H1 (cell line): ENCODE data around the gene NFKBIE. TPM values are rescaled to one million over a fixed set of nuclear protein-coding genes. Genes with fewer than 3 reads are reported as not detected.
A peak's percentile ranks its signal among the peaks of the same experiment; 100 is the strongest.

ENCODE experiments used
- CTCF ChIA-PET: fragments of 300-600 bp; sonication (Branson Sonifier 250); formaldehyde crosslinking; loops from one replicate; lab custom pipeline; 2021; ENCODE audit not compliant: partially characterized antibody; lab: Charles Lee
- POLR2A ChIA-PET: fragments of 300-600 bp; sonication (Branson Sonifier 250); formaldehyde crosslinking; loops from one replicate; lab custom pipeline; 2021; ENCODE audit warnings: inconsistent platforms; ENCODE audit not compliant: partially characterized antibody; lab: Charles Lee
- DNase-seq, 2 experiments: peaks; one replicate each; pipeline versions ENCODE4 v3.0.0 to v3.0.0-alpha.2; 2010 to 2022; ENCODE audit warnings: low spot score in 2 of 2, low read depth in 1 of 2, mixed read lengths in 1 of 2
- FAIRE-seq: peaks from 2 replicates; lab custom pipeline; 2011; peaks lifted over from hg19 to GRCh38; lab: Jason Lieb, UNC
- H2AFZ ChIP-seq: 2 replicates; pipeline ENCODE4 v1.8.1; 2012; ENCODE audit warnings: low read length, inconsistent platforms
- H2AK5ac ChIP-seq: 2 replicates; pipeline ENCODE4 v1.6.1; 2013; ENCODE audit warnings: low read depth, low read length
- H2BK120ac ChIP-seq: replicated peaks from 2 replicates; pipeline ENCODE3; 2013; ENCODE audit warnings: low read depth, low read length, inconsistent platforms
- H2BK12ac ChIP-seq: 2 replicates; pipeline ENCODE4 v1.6.1; 2013; ENCODE audit warnings: low read depth, low read length
- H2BK15ac ChIP-seq: 2 replicates; pipeline ENCODE4 v1.6.1; 2013; ENCODE audit warnings: low read length
- H2BK20ac ChIP-seq: 2 replicates; pipeline ENCODE4 v1.6.1; 2013; ENCODE audit warnings: low read length
- H2BK5ac ChIP-seq: 2 replicates; pipeline ENCODE4 v1.6.1; 2013; ENCODE audit warnings: low read depth, low read length
- H3K14ac ChIP-seq: 2 replicates; pipeline ENCODE4 v1.6.1; 2013; ENCODE audit warnings: inconsistent platforms; ENCODE audit not compliant: insufficient read length
- H3K18ac ChIP-seq: 2 replicates; pipeline ENCODE4 v1.6.1; 2013; ENCODE audit warnings: low read length; ENCODE audit errors: extremely low read depth
- H3K23ac ChIP-seq: 2 replicates; pipeline ENCODE4 v1.6.1; 2013; ENCODE audit warnings: inconsistent platforms; ENCODE audit not compliant: insufficient read length
- H3K23me2 ChIP-seq: 2 replicates; pipeline ENCODE4 v1.6.1; 2013; ENCODE audit warnings: low read depth, low read length
- H3K27ac ChIP-seq: 2 replicates; pipeline ENCODE4 v1.6.1; 2011; ENCODE audit warnings: low read depth, low read length, inconsistent platforms
- H3K27me3 ChIP-seq, 4 experiments: replicated peaks in 1 of 4; 1 replicate in 1 of 4; 2 replicates in 3 of 4; pipeline versions ENCODE4 v1.6.1 to v1.8.1; 2011 to 2013; ENCODE audit warnings: low read length in 3 of 4, mild to moderate bottlenecking in 3 of 4, inconsistent platforms in 2 of 4, mixed read lengths in 2 of 4, moderate library complexity in 1 of 4; ENCODE audit not compliant: control insufficient read depth in 3 of 4, insufficient read depth in 3 of 4; ENCODE audit errors: extremely low read depth in 1 of 4
- H3K36me3 ChIP-seq, 4 experiments: 2 replicates each; pipeline versions ENCODE4 v1.6.1 to v1.8.1; 2011 to 2013; ENCODE audit warnings: mild to moderate bottlenecking in 4 of 4, low read length in 3 of 4, moderate library complexity in 2 of 4, control low read depth in 1 of 4, inconsistent platforms in 1 of 4; ENCODE audit not compliant: insufficient read depth in 4 of 4, control insufficient read depth in 2 of 4
- H3K4ac ChIP-seq: replicated peaks from 2 replicates; pipeline ENCODE3; 2013; ENCODE audit warnings: low read length, low read depth, mixed read lengths, inconsistent platforms; ENCODE audit not compliant: insufficient read length
- H3K4me1 ChIP-seq, 4 experiments: replicated peaks in 1 of 4; 1 replicate in 1 of 4; 2 replicates in 3 of 4; pipeline versions ENCODE4 v1.6.1 to v1.8.1; 2011 to 2013; ENCODE audit warnings: low read length in 3 of 4, inconsistent platforms in 2 of 4, mixed read lengths in 1 of 4; ENCODE audit not compliant: insufficient read depth in 4 of 4, control insufficient read depth in 3 of 4
- H3K4me2 ChIP-seq, 2 experiments: 2 replicates each; pipeline versions ENCODE4 v1.6.1 to v1.8.1; 2011 to 2013; ENCODE audit warnings: low read depth in 2 of 2, low read length in 2 of 2, control low read depth in 1 of 2, inconsistent platforms in 1 of 2, mild to moderate bottlenecking in 1 of 2; ENCODE audit not compliant: insufficient read depth in 1 of 2
- H3K4me3 ChIP-seq, 4 experiments: fragments of 200-600, 300-600 bp in 1 of 4; sonication (generic), shearing (Covaris generic), sonication (Bioruptor Twin) in 1 of 4; 2 replicates each; pipeline versions ENCODE4 v1.5.1 to v1.8.1; 2011 to 2016; ENCODE audit warnings: low read length in 4 of 4, low read depth in 3 of 4, control low read depth in 2 of 4, inconsistent platforms in 2 of 4, mild to moderate bottlenecking in 2 of 4, mixed read lengths in 1 of 4, moderate library complexity in 1 of 4; ENCODE audit not compliant: insufficient read depth in 2 of 4; ENCODE audit errors: extremely low read depth in 1 of 4
- H3K56ac ChIP-seq: replicated peaks from 2 replicates; pipeline ENCODE3; 2013; ENCODE audit warnings: low read depth, mild to moderate bottlenecking, mixed read lengths, low read length, inconsistent platforms; ENCODE audit not compliant: insufficient read length
- H3K79me1 ChIP-seq: 2 replicates; pipeline ENCODE4 v1.6.1; 2013; ENCODE audit warnings: low read depth, low read length, control low read depth
- H3K79me2 ChIP-seq, 2 experiments: 2 replicates each; pipeline versions ENCODE4 v1.6.1 to v1.8.1; 2012 to 2013; ENCODE audit warnings: low read length in 2 of 2, mild to moderate bottlenecking in 2 of 2, inconsistent platforms in 1 of 2; ENCODE audit not compliant: insufficient read depth in 2 of 2, control insufficient read depth in 1 of 2
- H3K9ac ChIP-seq, 4 experiments: replicated peaks in 1 of 4; 1 replicate in 1 of 4; 2 replicates in 3 of 4; pipeline versions ENCODE4 v1.6.1 to v1.8.1; 2011 to 2013; ENCODE audit warnings: low read depth in 3 of 4, low read length in 3 of 4, control low read depth in 2 of 4, mild to moderate bottlenecking in 2 of 4, moderate library complexity in 2 of 4, inconsistent platforms in 1 of 4; ENCODE audit errors: extremely low read depth in 1 of 4
- H3K9me3 ChIP-seq, 2 experiments: 2 replicates each; pipeline versions ENCODE4 v1.6.1 to v1.8.1; 2012 to 2013; ENCODE audit warnings: mild to moderate bottlenecking in 2 of 2, moderate library complexity in 2 of 2, control low read depth in 1 of 2, inconsistent platforms in 1 of 2, low read depth in 1 of 2, low read length in 1 of 2, mixed read lengths in 1 of 2; ENCODE audit not compliant: insufficient read depth in 2 of 2
- H4K20me1 ChIP-seq, 2 experiments: replicated peaks in 1 of 2; 2 replicates each; pipeline versions ENCODE3 to v1.8.1; 2011 to 2013; ENCODE audit warnings: inconsistent platforms in 2 of 2, low read length in 2 of 2, mild to moderate bottlenecking in 1 of 2; ENCODE audit not compliant: insufficient read depth in 2 of 2, control insufficient read depth in 1 of 2
- H4K5ac ChIP-seq: 2 replicates; pipeline ENCODE4 v1.6.1; 2013; ENCODE audit warnings: low read length, low read depth, mixed read lengths, inconsistent platforms; ENCODE audit not compliant: insufficient read length
- H4K8ac ChIP-seq: 2 replicates; pipeline ENCODE4 v1.8.0; 2013; ENCODE audit warnings: mild to moderate bottlenecking, moderate library complexity, low read length, inconsistent platforms; ENCODE audit not compliant: insufficient read depth; ENCODE audit errors: extremely low read depth
- H4K91ac ChIP-seq: replicated peaks from 2 replicates; pipeline ENCODE3; 2013; ENCODE audit warnings: low read length, mixed read lengths, inconsistent platforms; ENCODE audit not compliant: insufficient read length
- BRCA1 ChIP-seq: IDR thresholded peaks from 2 replicates; pipeline ENCODE4 v1.6.1; 2012; ENCODE audit warnings: low read depth, low read length, improper control_type of control experiment
- FOSL1 ChIP-seq: IDR thresholded peaks from 2 replicates; pipeline ENCODE4 v1.6.1; 2011; ENCODE audit warnings: mild to moderate bottlenecking, low read depth, low read length, moderate library complexity; ENCODE audit not compliant: insufficient read depth
- MAX ChIP-seq: IDR thresholded peaks from 2 replicates; pipeline ENCODE4 v1.6.1; 2012; ENCODE audit warnings: inconsistent platforms
- POLR2AphosphoS5 ChIP-seq: IDR thresholded peaks from 2 replicates; pipeline ENCODE4 v1.6.1; 2011; ENCODE audit warnings: low read depth, low read length
- SAP30 ChIP-seq: fragments of 300-600 bp; sonication (generic); IDR thresholded peaks from 2 replicates; pipeline ENCODE4 v1.7.1; 2012; ENCODE audit warnings: low read length, moderate library complexity, mild to moderate bottlenecking, inconsistent platforms; ENCODE audit not compliant: insufficient read depth, insufficient replicate concordance
- WGBS, 2 experiments: shearing (Covaris generic) in 1 of 2; methylation state at CpG; one replicate each; pipeline versions ENCODE4 v1.1.6 to v1.1.7; 2013 to 2015; ENCODE audit warnings: low lambda C conversion rate in 2 of 2, mixed read lengths in 2 of 2, inconsistent platforms in 1 of 2, low coverage in 1 of 2, missing lambda C conversion rate in 1 of 2; ENCODE audit not compliant: insufficient replicate concordance in 2 of 2, insufficient coverage in 1 of 2, insufficient read length in 1 of 2; ENCODE audit errors: extremely low coverage in 1 of 2, missing lambda C conversion rate in 1 of 2; 5-methylcytosine and 5-hydroxymethylcytosine counted together
- polyA plus RNA-seq, 7 experiments: library from polyadenylated mRNA; depleted of rRNA in 3 of 7; stranded (reverse) in 5 of 7; unstranded in 2 of 7; fragments of >200 nt in 5 of 7; fragments of 200-250 nt in 2 of 7; gene quantifications; 1 replicate in 5 of 7; 2 replicates in 1 of 7; 4 replicates in 1 of 7; pipeline versions ENCODE4 v1.2.1 to v1.2.3, GENCODE V29; 2011 to 2013; ENCODE audit warnings: missing spikeins in 2 of 7, mixed read lengths in 2 of 7
- total RNA-seq: library from RNA; stranded (reverse); fragmentation: NEBNext Ultra II Directional; extraction: Animal tissue kit (Norgen Biotek cat#: 25700); gene quantifications from 2 replicates; pipeline ENCODE4 v1.2.1, GENCODE V29; 2021

Gene NFKBIE
- total and polyA plus RNA-seq, 2 of the 8 experiments (the other 6 are each of a cell fraction or from before 2014, with no cell fraction given): 13.5 to 19.2 TPM

GRCh38 chr6:44307217-44307616, 41.9 kb upstream of the NFKBIE start:
- WGBS, 2 experiments: 95% methylated on average over 10 of the region's 10 CpGs; no CpG with 5 or more reads in 1 of the 2 experiments
- H3K56ac ChIP-seq: no peak overlapping the region
- H4K8ac ChIP-seq: no peak overlapping the region
- H4K5ac ChIP-seq: no peak overlapping the region
- no peak overlapping the region for H3K4me2 ChIP-seq
- peaks cover 0 to 8% (median 3%) of the 10 kb centered on the region in 4 experiments; a peak in 5 of 7 replicates for H3K4me1 ChIP-seq
- FAIRE-seq: no peak
- POLR2A ChIA-PET: interaction anchor here (0.6 to 6.9 kb wide), 8 partner anchors 9 to 674 kb away, joined by 3 to 81 read pairs (median 4); partner anchors contain the start of genes HSP90AB1 and SLC35B2
- H2BK20ac ChIP-seq: no peak overlapping the region
- TF ChIP-seq FOSL1 (no peak), SAP30 (no peak), POLR2AphosphoS5 (0 out of 2 replicates have a peak, but pooled peaks have one; percentile 34), BRCA1 (no peak), MAX (no peak)
- TF ChIP-seq, all 59 proteins: peak for 1
- H2BK5ac ChIP-seq: no peak overlapping the region
- H4K20me1 ChIP-seq: peaks cover 2 to 4% of the 10 kb centered on the region in 2 experiments
- H2BK12ac ChIP-seq: no peak overlapping the region
- H3K23me2 ChIP-seq: no peaks in the 10 kb centered on the region
- H2BK15ac ChIP-seq: no peak overlapping the region
- no peak overlapping the region for H3K18ac ChIP-seq
- H3K9ac ChIP-seq: no peak overlapping the region
- no peak overlapping the region for H4K91ac ChIP-seq
- no peaks in the 10 kb centered on the region for H3K9me3 ChIP-seq
- H3K4ac ChIP-seq: no peak overlapping the region
- CTCF ChIA-PET: interaction anchor here (0.6 to 13.9 kb wide), 7 partner anchors 5 to 37 kb away, joined by 3 to 330 read pairs (median 69); partner anchors contain the start of genes NFKBIE and TMEM151B
- no peaks in the 10 kb centered on the region for H3K27me3 ChIP-seq
- no peak overlapping the region for H2AFZ ChIP-seq
- H3K14ac ChIP-seq: no peak overlapping the region
- H2AK5ac ChIP-seq: no peak overlapping the region
- H3K79me2 ChIP-seq: peaks cover 0 to 9% of the 10 kb centered on the region in 2 experiments; a peak in 2 of 4 replicates
- peaks cover 1% of the 10 kb centered on the region; the same call in 1 of the 2 replicates for H3K79me1 ChIP-seq
- no peak overlapping the region for H3K27ac ChIP-seq
- no peak for DNase-seq
- H2BK120ac ChIP-seq: no peak overlapping the region
- no peak overlapping the region for H3K4me3 ChIP-seq
- no peak overlapping the region for H3K23ac ChIP-seq
- peaks cover 28 to 79% (median 71%) of the 10 kb centered on the region in 4 experiments for H3K36me3 ChIP-seq
